ENCODE data around the gene ATP11B. TPM values are rescaled to one million over a fixed set of nuclear protein-coding genes. Genes with fewer than 3 reads are reported as not detected.

ATP11B gene
- total RNA-seq, 1 donor from 2014 or later, result 73.2 TPM

DNA sequence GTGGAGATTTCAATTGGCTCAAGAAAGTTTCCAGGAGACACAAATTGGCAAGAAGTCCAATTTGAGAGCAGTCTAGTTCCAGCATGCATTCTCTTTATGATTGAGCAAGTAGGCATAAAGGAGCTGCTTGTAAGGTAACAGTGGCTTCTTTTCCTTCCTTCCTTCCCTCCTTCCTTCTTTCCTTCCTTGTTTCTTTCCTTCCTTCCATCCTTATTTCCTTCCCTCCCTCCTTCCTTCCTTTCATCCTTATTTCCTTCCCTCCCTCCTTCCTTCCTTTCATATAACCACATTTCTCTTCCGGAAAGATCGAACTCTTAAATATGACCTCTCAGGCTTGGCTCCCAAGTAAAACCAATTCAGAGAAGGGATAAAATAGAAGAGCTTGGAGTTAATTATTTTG, 29.4 kb upstream of the ATP11B start:
- TF ChIP-seq, protein P1, sequence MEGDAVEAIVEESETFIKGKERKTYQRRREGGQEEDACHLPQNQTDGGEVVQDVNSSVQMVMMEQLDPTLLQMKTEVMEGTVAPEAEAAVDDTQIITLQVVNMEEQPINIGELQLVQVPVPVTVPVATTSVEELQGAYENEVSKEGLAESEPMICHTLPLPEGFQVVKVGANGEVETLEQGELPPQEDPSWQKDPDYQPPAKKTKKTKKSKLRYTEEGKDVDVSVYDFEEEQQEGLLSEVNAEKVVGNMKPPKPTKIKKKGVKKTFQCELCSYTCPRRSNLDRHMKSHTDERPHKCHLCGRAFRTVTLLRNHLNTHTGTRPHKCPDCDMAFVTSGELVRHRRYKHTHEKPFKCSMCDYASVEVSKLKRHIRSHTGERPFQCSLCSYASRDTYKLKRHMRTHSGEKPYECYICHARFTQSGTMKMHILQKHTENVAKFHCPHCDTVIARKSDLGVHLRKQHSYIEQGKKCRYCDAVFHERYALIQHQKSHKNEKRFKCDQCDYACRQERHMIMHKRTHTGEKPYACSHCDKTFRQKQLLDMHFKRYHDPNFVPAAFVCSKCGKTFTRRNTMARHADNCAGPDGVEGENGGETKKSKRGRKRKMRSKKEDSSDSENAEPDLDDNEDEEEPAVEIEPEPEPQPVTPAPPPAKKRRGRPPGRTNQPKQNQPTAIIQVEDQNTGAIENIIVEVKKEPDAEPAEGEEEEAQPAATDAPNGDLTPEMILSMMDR (IDR thresholded peaks at IDR 0.05), result no peak
- no peak overlapping the region for H3K27ac Mint-ChIP-seq (ENCODE audit: unreplicated experiment)
- no peaks in the 10 kb centered on the region for H3K9me3 Mint-ChIP-seq (ENCODE audit: low read depth)

DNA sequence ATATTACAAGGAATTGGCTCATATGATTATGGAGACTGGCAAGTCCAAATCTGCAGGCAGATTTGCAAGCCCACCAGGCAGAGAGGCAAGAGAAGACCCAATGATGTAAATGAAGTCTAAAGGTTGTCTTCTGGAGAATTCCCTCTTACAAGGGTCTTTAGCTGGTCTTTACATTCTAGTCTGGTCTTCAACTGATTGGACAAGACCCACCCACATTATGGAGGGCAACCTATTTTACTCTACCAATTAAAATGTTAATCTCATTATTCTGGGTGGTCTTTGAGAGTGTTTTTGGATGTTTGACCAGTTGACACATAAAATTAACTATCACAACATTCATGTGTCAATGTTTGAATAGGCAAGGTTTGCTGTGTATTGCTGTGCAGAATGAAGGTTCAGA, 28.0 kb upstream of the ATP11B start:
- Mint-ChIP-seq H3K4me1 (ENCODE audit: low read depth) (peaks cover 12% of the 10 kb centered on the region), H3K36me3 (ENCODE audit: low read depth) (no peaks in the 10 kb centered on the region), H3K9me3 (ENCODE audit: low read depth) (no peaks in the 10 kb centered on the region), H3K27ac (ENCODE audit: unreplicated experiment) (no peak overlapping the region), H3K4me3 (ENCODE audit: unreplicated experiment) (no peak overlapping the region), H3K27me3 (ENCODE audit: low read depth) (no peaks in the 10 kb centered on the region)
- no peak for DNase-seq (ENCODE audit: low spot score)
- TF ChIP-seq, protein P1 (IDR thresholded peaks at IDR 0.05), result no peak

More for the DNA sequence above, 29.4 kb upstream of the ATP11B start:
- Mint-ChIP-seq H3K27me3 (ENCODE audit: low read depth) (no peaks in the 10 kb centered on the region), H3K36me3 (ENCODE audit: low read depth) (no peaks in the 10 kb centered on the region), H3K4me1 (ENCODE audit: low read depth) (peaks cover 9% of the 10 kb centered on the region), H3K4me3 (ENCODE audit: unreplicated experiment) (no peak overlapping the region)
- no peak for DNase-seq (ENCODE audit: low spot score)

DNA sequence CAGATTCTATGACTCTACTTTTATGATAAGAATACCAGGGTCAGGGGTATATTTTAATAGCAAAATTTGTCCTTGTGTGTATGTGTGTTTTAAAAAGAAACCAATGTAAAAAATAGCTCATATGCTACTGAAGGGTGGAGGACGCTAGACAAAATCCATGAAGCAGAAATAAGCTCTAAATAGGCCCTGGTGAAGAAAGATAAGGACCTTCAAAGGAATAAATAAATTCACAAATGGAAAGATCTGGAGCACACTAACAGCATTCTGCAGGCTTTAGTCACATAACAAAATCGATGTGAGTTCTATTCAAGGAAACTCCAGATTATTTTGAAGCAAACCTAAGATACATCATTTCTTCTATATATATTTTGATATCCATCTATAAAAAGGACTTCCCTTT, 27.2 kb upstream of the ATP11B start:
- Mint-ChIP-seq H3K4me1 (ENCODE audit: low read depth) (peaks cover 12% of the 10 kb centered on the region), H3K27ac (ENCODE audit: unreplicated experiment) (no peak overlapping the region), H3K9me3 (ENCODE audit: low read depth) (no peaks in the 10 kb centered on the region), H3K27me3 (ENCODE audit: low read depth) (no peaks in the 10 kb centered on the region), H3K36me3 (ENCODE audit: low read depth) (no peaks in the 10 kb centered on the region), H3K4me3 (ENCODE audit: unreplicated experiment) (no peak overlapping the region)
- DNase-seq (ENCODE audit: low spot score), result no peak
- TF ChIP-seq, protein P1 (IDR thresholded peaks at IDR 0.05), result no peak

DNA sequence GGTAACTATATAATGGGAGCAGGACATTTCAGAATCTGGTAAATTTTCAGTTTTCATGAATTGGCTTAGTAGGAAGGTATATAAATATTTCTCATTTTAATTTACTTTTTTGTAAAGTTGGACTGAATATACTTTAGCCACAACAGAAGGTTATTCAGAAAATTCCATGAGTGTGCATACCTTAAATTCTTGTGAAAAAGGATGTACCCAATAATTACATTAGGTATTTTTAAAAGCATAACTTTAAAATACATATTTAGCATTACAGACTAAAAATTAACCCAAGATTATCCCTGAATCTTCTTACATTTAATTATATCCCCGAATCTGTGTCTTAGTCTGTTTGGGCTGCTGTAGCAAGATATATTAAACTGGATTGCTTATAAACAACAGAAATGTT, 24.9 kb upstream of the ATP11B start:
- peaks cover 12% of the 10 kb centered on the region for H3K4me1 Mint-ChIP-seq (ENCODE audit: low read depth)

DNA sequence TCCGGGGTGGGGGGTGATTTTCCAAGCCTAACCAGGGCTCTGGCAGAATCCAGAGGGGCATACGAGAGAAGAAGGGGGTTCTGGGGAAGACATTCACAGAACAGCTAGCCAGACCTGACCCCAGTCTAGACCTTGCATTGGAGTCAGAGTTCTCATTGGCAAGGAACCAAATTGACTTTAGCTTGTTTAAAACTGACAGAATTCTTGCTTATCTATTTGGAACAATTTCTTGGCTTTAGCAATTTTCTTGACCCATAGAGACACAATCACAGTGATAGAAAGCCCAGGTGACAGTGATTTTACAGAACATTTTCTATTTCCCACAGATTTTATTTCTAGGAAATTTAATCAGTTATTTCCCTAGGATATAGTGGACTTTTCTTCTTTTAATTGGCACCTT, 23.6 kb upstream of the ATP11B start:
- peaks cover 12% of the 10 kb centered on the region for H3K4me1 Mint-ChIP-seq (ENCODE audit: low read depth)
- H3K27me3 Mint-ChIP-seq (ENCODE audit: low read depth), result no peaks in the 10 kb centered on the region
- H3K36me3 Mint-ChIP-seq (ENCODE audit: low read depth), result no peaks in the 10 kb centered on the region
- no peaks in the 10 kb centered on the region for H3K9me3 Mint-ChIP-seq (ENCODE audit: low read depth)
- H3K4me3 Mint-ChIP-seq (ENCODE audit: unreplicated experiment), result no peak overlapping the region
- no peak overlapping the region for H3K27ac Mint-ChIP-seq (ENCODE audit: unreplicated experiment)
- no peak for DNase-seq (ENCODE audit: low spot score)
- TF ChIP-seq, protein P1 (IDR thresholded peaks at IDR 0.05), result no peak

More for the DNA sequence above, 24.9 kb upstream of the ATP11B start:
- DNase-seq (ENCODE audit: low spot score), result no peak
- Mint-ChIP-seq H3K4me3 (ENCODE audit: unreplicated experiment) (no peak overlapping the region), H3K27me3 (ENCODE audit: low read depth) (no peaks in the 10 kb centered on the region), H3K36me3 (ENCODE audit: low read depth) (no peaks in the 10 kb centered on the region), H3K27ac (ENCODE audit: unreplicated experiment) (peak overlapping the region; percentile 15), H3K9me3 (ENCODE audit: low read depth) (no peaks in the 10 kb centered on the region)
- TF ChIP-seq, protein P1 (IDR thresholded peaks at IDR 0.05), result no peak
